Activated CD4-positive, alpha-beta T cell treated with anti-CD3 and anti-CD28 coated beads, Interleukin-2, amount 10 ng/mL, durations not matched to agents 24 days and 14 days (primary cell): Measurements from ENCODE around the gene PROSER2. TPM values are rescaled to one million over a fixed set of nuclear protein-coding genes. Genes with fewer than 3 reads are reported as not detected.
A peak's percentile ranks its signal among the peaks of the same experiment; 100 is the strongest.

ENCODE experiments used
- DNase-seq: peaks from one replicate; pipeline ENCODE4 v3.0.0; 2022
- H3K27ac Mint-ChIP-seq: one replicate; pipeline ENCODE4 v1.8.0; 2022; ENCODE audit warnings: mild to moderate bottlenecking, mixed read lengths
- H3K27me3 Mint-ChIP-seq: one replicate; pipeline ENCODE4 v1.8.0; 2022; ENCODE audit warnings: mixed read lengths
- H3K36me3 Mint-ChIP-seq: one replicate; pipeline ENCODE4 v1.8.0; 2022; ENCODE audit warnings: low read depth, mild to moderate bottlenecking, mixed read lengths
- H3K4me1 Mint-ChIP-seq: one replicate; pipeline ENCODE4 v1.8.0; 2021; ENCODE audit warnings: mixed read lengths
- H3K4me3 Mint-ChIP-seq: one replicate; pipeline ENCODE4 v1.8.0; 2022; ENCODE audit warnings: mild to moderate bottlenecking, moderate library complexity, mixed read lengths
- H3K9me3 Mint-ChIP-seq: one replicate; pipeline ENCODE4 v1.8.0; 2021; ENCODE audit warnings: mixed read lengths
- intact Hi-C: fragments of 100-400 bp; cut with micrococcal nuclease; formaldehyde crosslinking; loops from one replicate; pipeline ENCODE4 v1.15.1; 2023
- total RNA-seq: library from RNA; stranded (reverse); gene quantifications from 2 replicates; pipeline ENCODE4 v1.2.3, GENCODE V29; 2022

The PROSER2 gene
- total RNA-seq, 1 donor from 2014 or later, result 0.37 TPM

DNA sequence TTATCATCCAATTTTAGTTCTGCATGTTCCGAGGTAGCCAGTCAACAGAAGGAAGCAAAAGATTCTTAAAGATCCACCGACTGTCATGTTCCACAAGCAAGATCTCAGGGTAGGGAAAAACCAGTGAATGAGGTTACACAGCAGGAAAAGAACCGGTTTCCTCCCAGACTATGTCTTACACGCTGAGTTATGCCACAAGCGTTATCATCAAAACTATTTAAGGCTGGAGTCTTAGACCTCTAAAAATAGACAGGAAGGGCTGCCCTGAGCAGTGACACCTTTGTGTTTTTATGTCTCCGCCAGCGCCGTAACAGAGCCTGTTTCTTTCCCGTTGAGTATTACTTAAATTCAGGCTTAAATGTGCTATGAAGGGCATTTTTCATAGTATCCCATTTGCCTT lies 48.3 kb downstream of the PROSER2 start:
- no peaks in the 10 kb centered on the region for H3K36me3 Mint-ChIP-seq
- H3K4me1 Mint-ChIP-seq, result peaks cover 14% of the 10 kb centered on the region
- H3K9me3 Mint-ChIP-seq, result no peaks in the 10 kb centered on the region
- DNase-seq, result no peak
- H3K4me3 Mint-ChIP-seq, result no peak overlapping the region
- intact Hi-C loops, result no loop called here
- H3K27ac Mint-ChIP-seq, result no peak overlapping the region
- H3K27me3 Mint-ChIP-seq, result peaks cover 49% of the 10 kb centered on the region

DNA sequence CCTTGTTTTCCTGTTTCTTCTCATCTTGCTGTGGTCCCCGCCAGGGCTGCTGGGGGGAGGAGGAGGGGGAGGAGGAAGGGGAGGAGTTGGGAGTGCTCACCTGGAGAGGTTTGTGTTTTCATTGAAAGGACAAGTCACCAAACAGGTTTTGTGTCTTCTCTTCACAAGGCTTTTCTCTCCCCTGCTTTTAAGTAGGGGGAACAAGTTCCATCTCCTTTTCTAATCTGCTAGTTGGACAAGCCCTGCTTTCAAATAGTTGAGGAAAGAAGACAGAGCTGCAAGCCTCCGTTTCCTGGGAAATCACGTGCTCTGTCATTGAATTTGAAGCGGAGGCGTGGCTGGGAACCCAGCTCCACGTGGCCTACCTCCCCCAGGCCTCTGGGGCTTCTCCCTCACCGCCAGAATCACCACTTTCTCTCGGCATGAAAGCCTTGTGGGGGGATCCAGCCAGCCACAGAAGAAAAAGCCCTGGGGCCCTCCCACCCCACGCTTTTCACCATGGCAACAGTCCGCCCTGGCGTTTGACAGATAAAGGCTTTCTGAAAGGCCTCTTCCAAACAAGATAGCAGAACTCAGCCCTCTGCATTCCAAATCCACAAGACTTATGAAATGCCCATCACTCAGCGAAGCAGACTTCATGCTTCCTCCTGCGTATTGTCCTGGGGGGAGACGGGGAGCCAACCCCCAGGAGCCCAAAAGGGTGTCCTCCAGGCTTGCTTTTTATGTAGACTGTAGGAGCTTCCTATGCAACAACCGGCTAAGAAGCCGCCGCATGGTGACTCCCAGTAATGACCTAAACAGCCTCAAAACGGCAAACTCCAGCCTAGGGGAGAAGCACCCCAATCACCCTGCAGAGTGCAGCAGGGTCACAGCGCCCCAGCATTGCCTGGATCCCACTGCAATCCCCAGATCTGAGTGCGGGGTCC lies 51.7 kb downstream of the PROSER2 start:
- Mint-ChIP-seq H3K36me3 (no peaks in the 10 kb centered on the region), H3K27ac (no peak overlapping the region), H3K9me3 (no peaks in the 10 kb centered on the region), H3K4me1 (peaks cover 14% of the 10 kb centered on the region), H3K4me3 (peak overlapping the region; percentile 26), H3K27me3 (peaks cover 39% of the 10 kb centered on the region)
- DNase-seq, result peak; percentile 73
- intact Hi-C loops, result no loop called here

DNA sequence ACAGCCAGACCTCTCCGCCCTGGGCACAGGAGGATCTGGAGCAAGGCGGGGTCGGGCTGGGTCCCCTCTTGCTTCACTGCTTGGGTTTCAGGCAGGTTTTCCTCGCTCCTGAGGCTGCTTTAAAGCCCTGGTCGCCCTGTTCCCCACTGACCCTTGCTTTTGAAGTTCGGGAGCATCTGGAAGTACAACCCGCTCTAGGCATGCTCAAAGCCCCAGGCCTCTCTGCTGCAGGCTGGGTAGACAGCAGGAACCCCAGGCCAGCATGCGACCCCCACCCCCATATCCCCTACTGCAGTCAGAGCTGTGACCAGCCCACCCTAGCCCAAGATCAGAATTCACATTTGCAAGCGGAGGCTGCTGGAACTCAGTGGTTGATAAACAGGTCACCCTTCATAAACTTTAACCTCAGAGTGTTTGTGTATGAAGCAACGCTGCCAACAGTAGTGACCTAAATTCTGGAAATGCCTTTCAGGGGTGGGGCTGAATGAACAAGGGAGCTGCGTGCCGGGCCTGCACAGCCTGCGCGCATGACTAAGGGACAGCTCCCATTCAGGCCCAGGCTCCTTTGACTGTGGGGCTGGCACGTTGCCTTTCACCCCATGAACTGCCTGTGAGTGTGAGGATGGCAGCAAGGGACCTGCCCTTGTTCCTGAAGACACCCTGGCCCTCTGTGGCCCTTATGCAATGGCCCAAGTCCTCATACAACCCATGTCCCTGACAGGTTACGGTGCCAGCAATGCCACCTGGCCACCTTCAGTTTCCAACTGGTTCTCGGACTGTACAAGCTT lies 52.5 kb downstream of the PROSER2 start:
- no peak for DNase-seq
- Mint-ChIP-seq H3K36me3 (no peaks in the 10 kb centered on the region), H3K4me1 (peaks cover 14% of the 10 kb centered on the region), H3K27ac (no peak overlapping the region), H3K4me3 (no peak overlapping the region), H3K9me3 (no peaks in the 10 kb centered on the region), H3K27me3 (peaks cover 36% of the 10 kb centered on the region)
- intact Hi-C loops, result no loop called here

DNA sequence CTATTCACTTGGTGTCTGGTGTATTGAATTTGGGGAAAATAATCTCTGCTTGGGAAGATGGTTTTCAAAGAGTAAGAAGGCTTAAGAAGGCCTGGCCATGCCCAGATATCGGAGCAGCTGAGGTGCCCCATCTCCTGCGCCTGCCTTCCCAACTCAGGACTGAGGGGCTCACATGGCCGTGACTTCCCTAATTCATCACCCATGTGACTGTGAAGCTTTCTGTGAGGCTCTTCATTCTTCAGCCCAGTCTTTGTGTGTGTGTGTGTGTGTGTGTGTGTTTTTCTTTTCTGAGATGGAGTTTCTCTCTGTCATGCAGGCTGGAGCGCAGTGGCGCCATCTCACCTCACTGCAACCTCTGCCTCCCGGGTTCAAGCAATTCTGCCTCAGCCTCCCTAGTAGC lies 53.2 kb downstream of the PROSER2 start:
- DNase-seq, result no peak
- Mint-ChIP-seq H3K9me3 (no peaks in the 10 kb centered on the region), H3K36me3 (no peaks in the 10 kb centered on the region), H3K27me3 (peaks cover 32% of the 10 kb centered on the region), H3K27ac (no peak overlapping the region), H3K4me1 (peaks cover 12% of the 10 kb centered on the region), H3K4me3 (no peak overlapping the region)
- intact Hi-C loops, result no loop called here

DNA sequence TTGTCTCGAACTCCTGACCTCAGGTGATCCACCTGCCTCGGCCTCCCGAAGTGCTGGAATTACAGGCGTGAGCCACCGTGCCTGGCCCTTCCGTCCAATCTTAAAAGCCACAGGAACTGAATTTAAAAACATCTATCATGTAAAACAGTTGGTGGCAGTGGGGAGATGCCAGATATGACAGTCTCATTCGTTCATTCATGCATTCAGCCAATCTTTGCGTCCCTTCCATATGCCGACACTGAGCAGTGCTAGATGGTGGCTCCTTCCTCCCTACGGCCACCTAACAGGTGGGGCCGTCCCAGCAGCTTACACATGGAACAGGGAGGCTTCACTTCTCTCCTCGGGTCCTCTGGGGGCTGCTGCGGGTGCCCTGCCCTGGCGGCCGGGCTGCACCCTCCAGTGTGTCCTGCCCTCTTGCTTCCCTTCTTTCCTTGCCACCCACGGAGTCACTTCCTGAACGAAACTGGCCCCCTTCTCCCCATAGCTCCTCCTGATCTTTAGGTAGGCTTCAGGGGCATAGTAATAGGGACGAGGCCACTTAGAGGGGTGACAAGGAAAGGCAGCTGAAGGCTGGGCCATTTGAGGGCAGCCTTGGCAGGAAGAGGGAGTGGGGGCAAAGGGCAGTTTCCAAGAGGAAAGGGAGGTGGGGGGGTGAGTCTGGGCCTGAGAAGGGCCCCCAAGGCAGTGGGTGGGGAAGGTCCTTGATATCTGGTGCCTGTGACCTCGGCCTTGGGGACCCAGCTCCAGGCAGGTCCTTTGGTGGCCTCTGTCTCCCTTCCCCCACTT lies 53.8 kb downstream of the PROSER2 start:
- Mint-ChIP-seq H3K9me3 (no peaks in the 10 kb centered on the region), H3K27me3 (peaks cover 28% of the 10 kb centered on the region), H3K4me3 (no peak overlapping the region), H3K36me3 (no peaks in the 10 kb centered on the region), H3K27ac (no peak overlapping the region), H3K4me1 (peaks cover 8% of the 10 kb centered on the region)
- intact Hi-C loops, result no loop called here
- no peak for DNase-seq

DNA sequence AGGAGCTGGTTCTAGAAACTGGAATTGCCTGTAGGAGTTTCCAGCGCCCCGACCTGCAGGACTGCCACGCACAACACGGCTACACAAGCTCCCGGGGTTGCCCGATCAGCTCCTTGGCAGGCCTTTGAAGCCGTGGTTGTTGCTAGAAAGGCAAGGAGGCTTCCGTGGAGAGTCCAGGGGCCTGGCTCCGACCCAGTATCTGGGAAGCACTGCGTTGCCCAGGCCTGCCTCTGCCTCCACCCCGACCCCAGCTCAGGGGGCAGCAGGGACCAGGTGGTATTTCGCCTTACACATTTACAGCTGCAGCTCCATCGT lies 54.4 kb downstream of the PROSER2 start:
- Mint-ChIP-seq H3K27me3 (peaks cover 24% of the 10 kb centered on the region), H3K27ac (no peak overlapping the region), H3K36me3 (no peaks in the 10 kb centered on the region), H3K4me1 (peaks cover 9% of the 10 kb centered on the region), H3K9me3 (no peaks in the 10 kb centered on the region), H3K4me3 (no peak overlapping the region)
- no peak for DNase-seq
- intact Hi-C loops, result no loop called here

DNA sequence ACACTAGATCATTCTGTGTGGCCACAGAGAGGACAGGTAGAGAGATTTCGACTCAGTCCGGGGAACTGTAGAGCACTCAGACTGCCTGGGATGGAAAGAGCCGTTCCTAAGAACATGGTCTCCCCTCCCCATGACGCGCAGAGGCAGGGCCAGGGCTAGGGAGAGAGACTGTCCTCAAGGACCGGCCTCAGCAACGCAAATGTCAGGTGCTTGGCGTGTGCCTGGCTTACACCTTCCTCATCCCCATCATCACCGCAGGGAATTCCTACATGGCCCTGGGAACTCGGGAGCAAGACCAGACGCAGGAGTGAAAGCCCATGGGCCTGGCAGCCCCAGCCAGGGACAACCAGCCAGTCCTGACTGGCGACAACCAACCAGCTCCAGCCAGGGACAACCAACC lies 55.6 kb downstream of the PROSER2 start:
- Mint-ChIP-seq H3K27me3 (peaks cover 15% of the 10 kb centered on the region), H3K9me3 (no peaks in the 10 kb centered on the region), H3K27ac (no peak overlapping the region), H3K4me1 (peaks cover 11% of the 10 kb centered on the region), H3K36me3 (no peaks in the 10 kb centered on the region), H3K4me3 (no peak overlapping the region)
- DNase-seq, result no peak
- intact Hi-C loops, result no loop called here

DNA sequence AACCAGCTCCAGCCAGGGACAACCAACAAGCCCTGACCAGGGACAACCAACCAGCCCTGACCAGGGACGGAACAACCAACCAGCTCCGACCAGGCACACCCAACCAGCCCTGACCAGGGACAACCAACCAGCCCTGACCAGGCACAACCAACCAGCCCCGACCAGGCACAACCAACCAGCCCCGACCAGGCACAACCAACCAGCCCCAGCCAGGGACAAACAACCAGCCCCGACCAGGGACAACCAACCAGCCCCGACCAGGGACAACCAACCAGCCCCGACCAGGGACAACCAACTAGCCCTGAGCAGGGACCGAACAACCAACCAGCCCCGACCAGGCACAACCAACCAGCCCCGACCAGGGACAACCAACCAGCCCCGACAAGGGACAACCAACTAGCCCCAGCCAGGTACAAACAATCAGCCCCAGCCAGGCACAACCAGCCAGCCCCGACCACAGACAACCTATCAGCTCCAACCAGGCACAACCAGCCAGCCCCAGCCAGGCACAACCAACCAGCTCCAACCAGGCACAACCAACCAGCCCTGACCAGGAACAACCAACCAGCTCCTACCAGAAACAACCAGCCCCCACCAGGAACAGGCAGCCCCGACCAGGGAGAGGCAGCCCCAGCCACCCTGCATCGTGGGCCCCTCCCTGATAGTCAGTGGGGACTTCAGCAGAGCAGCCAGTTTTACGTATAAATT lies 56.4 kb downstream of the PROSER2 start:
- intact Hi-C loops, result no loop called here
- peaks cover 14% of the 10 kb centered on the region for H3K27me3 Mint-ChIP-seq
- no peaks in the 10 kb centered on the region for H3K9me3 Mint-ChIP-seq
- no peak overlapping the region for H3K4me3 Mint-ChIP-seq
- H3K27ac Mint-ChIP-seq, result no peak overlapping the region
- peaks cover 8% of the 10 kb centered on the region for H3K4me1 Mint-ChIP-seq
- DNase-seq, result no peak
- no peaks in the 10 kb centered on the region for H3K36me3 Mint-ChIP-seq

DNA sequence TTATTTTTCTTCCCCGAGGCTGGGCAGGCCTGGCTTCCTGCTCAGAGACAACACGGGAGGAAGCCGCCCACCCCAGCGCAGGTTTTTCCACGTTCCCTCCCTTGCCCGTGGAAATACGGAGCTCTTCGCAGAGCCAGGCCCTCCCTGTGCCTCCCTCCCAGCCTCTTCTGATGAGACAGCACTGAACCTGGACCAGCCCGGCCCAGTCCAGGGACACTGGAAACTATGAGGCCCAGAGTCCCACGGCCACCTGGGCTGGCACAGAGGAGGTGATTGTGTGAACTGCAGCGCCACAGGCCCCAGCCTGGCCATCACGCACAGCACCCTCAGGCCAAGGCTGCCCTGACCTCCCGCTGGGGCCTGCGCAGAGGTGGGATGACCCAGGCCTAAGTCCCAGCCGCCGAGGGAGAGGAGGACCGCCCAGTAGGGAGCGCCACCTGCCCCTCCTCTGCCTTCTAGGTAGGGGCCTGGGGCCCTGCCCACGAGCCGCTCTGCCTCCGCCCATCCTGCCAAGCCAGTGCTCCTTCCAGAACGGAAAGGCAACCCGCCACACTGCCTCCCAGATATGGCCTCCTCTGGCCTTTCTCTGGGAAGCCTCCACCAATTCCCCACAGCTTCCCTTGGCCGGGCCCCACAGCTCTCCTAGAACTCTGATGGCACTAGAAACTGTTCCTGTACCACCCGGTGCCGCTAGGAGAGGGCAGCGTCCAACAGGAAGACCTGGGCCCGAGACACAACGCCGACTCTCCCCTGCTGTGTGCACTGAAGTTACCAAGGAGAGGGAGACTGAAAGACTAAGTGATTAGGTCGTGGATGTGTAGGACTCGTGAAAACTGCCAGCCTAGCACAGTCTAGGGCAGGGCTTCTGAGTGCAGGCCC lies 57.2 kb downstream of the PROSER2 start:
- Mint-ChIP-seq H3K4me1 (peaks cover 3% of the 10 kb centered on the region), H3K4me3 (no peak overlapping the region), H3K27ac (no peak overlapping the region), H3K36me3 (no peaks in the 10 kb centered on the region), H3K27me3 (peaks cover 12% of the 10 kb centered on the region), H3K9me3 (no peaks in the 10 kb centered on the region)
- intact Hi-C loops, result no loop called here
- no peak for DNase-seq

DNA sequence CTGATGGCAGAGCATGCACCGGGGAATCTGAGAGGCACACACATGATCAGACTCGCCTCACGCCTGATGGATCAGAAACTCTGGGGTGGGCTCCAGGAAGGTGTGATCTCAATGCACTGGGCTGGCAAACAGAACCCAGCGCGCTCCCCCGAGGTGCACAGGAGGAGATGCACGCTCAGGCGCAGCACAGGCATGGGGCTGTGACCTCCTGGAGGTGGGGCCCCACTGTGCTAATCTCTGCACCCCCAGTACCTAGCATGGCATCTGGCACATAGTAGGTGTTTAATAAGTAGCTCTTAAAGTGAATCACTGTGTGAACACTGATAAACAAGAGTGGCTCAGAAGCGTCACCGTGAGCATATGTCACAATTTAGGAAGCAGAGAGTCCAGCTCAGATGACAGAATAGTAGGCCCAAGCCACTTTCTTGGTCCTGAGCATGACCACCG lies 57.9 kb downstream of the PROSER2 start:
- Mint-ChIP-seq H3K27me3 (peaks cover 12% of the 10 kb centered on the region), H3K9me3 (no peaks in the 10 kb centered on the region), H3K4me1 (peaks cover 3% of the 10 kb centered on the region), H3K36me3 (no peaks in the 10 kb centered on the region), H3K27ac (no peak overlapping the region), H3K4me3 (no peak overlapping the region)
- intact Hi-C loops, result no loop called here
- DNase-seq, result no peak

DNA sequence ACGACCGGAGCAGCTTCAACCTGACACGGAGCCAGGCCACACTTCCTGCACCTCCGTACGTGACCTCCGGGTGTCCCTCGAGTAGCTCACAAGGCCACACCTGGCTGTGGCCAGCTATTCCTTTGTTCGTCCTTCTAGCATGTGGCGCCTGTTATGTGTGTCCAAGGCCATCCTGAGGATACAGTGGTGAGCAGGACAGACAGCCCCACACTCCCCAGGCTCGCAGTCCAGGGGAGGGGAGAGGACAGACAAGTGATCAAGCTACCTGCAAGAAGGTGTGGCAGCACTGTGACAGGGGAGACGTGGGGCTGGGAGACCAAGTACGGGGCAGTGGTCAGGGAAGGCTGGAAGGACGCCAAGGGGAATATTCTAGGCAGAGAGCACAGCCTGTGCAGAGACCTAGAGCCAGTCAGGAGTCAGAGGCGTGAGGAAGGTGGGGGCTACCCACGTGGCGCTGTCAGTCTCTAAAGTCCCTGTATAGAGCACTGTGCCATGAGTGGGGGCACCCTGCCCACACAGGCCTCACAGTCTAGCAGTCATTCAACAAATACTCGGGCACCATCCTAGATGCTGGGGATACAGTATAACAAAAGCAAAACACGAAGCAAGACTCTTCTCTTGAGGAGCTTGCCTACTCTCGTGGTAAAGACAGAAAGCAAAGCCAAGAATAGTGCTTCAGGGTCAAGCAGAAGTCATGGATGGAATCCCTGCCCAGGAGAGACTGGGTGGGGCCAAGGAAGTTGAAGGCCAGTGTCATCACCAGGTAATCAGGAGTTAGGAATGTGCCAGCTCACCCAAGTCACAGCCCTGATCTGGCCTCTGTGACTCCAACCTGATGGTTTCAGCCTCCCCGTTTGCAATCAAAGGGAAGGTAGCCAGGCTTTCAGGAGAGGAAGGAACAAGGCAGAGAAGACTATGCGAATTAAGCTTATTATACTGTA lies 58.6 kb downstream of the PROSER2 start:
- DNase-seq, result no peak
- H3K27me3 Mint-ChIP-seq, result peaks cover 5% of the 10 kb centered on the region
- intact Hi-C loops, result no loop called here
- H3K4me1 Mint-ChIP-seq, result peaks cover 3% of the 10 kb centered on the region
- H3K9me3 Mint-ChIP-seq, result no peaks in the 10 kb centered on the region
- H3K27ac Mint-ChIP-seq, result no peak overlapping the region
- H3K4me3 Mint-ChIP-seq, result no peak overlapping the region
- no peaks in the 10 kb centered on the region for H3K36me3 Mint-ChIP-seq
